T-helper 9 cell (primary cell): ENCODE data around the gene HNRNPLL.

Source experiments
- DNase-seq: peaks from one replicate; pipeline ENCODE4 v3.0.0-alpha.2; 2020

HNRNPLL gene

GRCh38 chr2:38526195-38526594 lies 76.5 kb downstream of the HNRNPLL start:
- DNase-seq = no peak

GRCh38 chr2:38524580-38524979 lies 78.1 kb downstream of the HNRNPLL start:
- no peak for DNase-seq

- no peak for DNase-seq
Observed at GRCh38 chr2:38523728-38524437, 78.8 kb downstream of the HNRNPLL start.

- no peak for DNase-seq
Observed at GRCh38 chr2:38522754-38523349, 79.9 kb downstream of the HNRNPLL start.

- DNase-seq = no peak
Observed at GRCh38 chr2:38521835-38522234, 80.9 kb downstream of the HNRNPLL start.

GRCh38 chr2:38517284-38517683 lies 85.4 kb downstream of the HNRNPLL start:
- DNase-seq = no peak

GRCh38 chr2:38516526-38516925 lies 86.2 kb downstream of the HNRNPLL start:
- DNase-seq = no peak

GRCh38 chr2:38516122-38516521 lies 86.6 kb downstream of the HNRNPLL start:
- DNase-seq = no peak

- no peak for DNase-seq
Observed at GRCh38 chr2:38515155-38516074, 87.3 kb downstream of the HNRNPLL start.

GRCh38 chr2:38514603-38515154 lies 88.0 kb downstream of the HNRNPLL start:
- no peak for DNase-seq

GRCh38 chr2:38512211-38512610 lies 90.5 kb downstream of the HNRNPLL start:
- DNase-seq = no peak
